Neuronal stem cell (in vitro differentiated cells): ENCODE results near the gene PPM1K.

ENCODE experiments used
- DNase-seq: peaks from one replicate; pipeline ENCODE4 v3.0.0-alpha.2; 2013; ENCODE audit warnings: low spot score
- H2AFZ ChIP-seq: one replicate; pipeline ENCODE4 v1.6.1; 2013; ENCODE audit warnings: mild to moderate bottlenecking, low read length, inconsistent platforms
- H2AK5ac ChIP-seq: 2 replicates; pipeline ENCODE4 v1.6.1; 2013; ENCODE audit warnings: low read depth, mild to moderate bottlenecking, inconsistent platforms, low read length, moderate library complexity, mixed read lengths
- H2BK120ac ChIP-seq: 2 replicates; pipeline ENCODE4 v1.6.1; 2013; ENCODE audit warnings: low read depth, mild to moderate bottlenecking, inconsistent platforms, low read length, moderate library complexity, mixed read lengths
- H2BK12ac ChIP-seq: one replicate; pipeline ENCODE4 v1.6.1; 2013; ENCODE audit warnings: low read length, inconsistent platforms
- H2BK15ac ChIP-seq: 2 replicates; pipeline ENCODE4 v1.6.1; 2013; ENCODE audit warnings: mild to moderate bottlenecking, low read length, inconsistent platforms, mixed read lengths
- H2BK5ac ChIP-seq: one replicate; pipeline ENCODE4 v1.6.1; 2013; ENCODE audit warnings: inconsistent platforms, mild to moderate bottlenecking, low read length, moderate library complexity
- H3K14ac ChIP-seq: one replicate; pipeline ENCODE4 v1.6.1; 2013; ENCODE audit warnings: low read length, inconsistent platforms
- H3K18ac ChIP-seq: 2 replicates; pipeline ENCODE4 v1.6.1; 2013; ENCODE audit warnings: low read length, inconsistent platforms
- H3K23ac ChIP-seq: 2 replicates; pipeline ENCODE4 v1.6.1; 2013; ENCODE audit warnings: low read depth, mild to moderate bottlenecking, mixed read lengths, low read length, inconsistent platforms; ENCODE audit not compliant: poor library complexity
- H3K27ac ChIP-seq: replicated peaks from 3 replicates; pipeline ENCODE4 v1.5.1; 2013; ENCODE audit warnings: low read length, inconsistent platforms
- H3K27me3 ChIP-seq, 3 experiments: 2 replicates each; pipeline ENCODE4 v1.6.1; 2013; ENCODE audit warnings: low read length in 3 of 3, mild to moderate bottlenecking in 2 of 3, inconsistent platforms in 1 of 3, low read depth in 1 of 3, mixed read lengths in 1 of 3, moderate library complexity in 1 of 3; ENCODE audit not compliant: control insufficient read depth in 3 of 3, insufficient read depth in 3 of 3
- H3K36me3 ChIP-seq, 2 donors: replicated peaks in 1 of 2; 2 replicates each; pipeline ENCODE4 v1.6.1; 2013; ENCODE audit warnings: low read length in 2 of 2; ENCODE audit not compliant: control insufficient read depth in 2 of 2, insufficient read depth in 2 of 2
- H3K4ac ChIP-seq: 2 replicates; pipeline ENCODE4 v1.6.1; 2013; ENCODE audit warnings: inconsistent platforms, mild to moderate bottlenecking, low read length, moderate library complexity
- H3K4me1 ChIP-seq, 2 donors: 1 replicate in 1 of 2; 2 replicates in 1 of 2; pipeline ENCODE4 v1.6.1; 2013; ENCODE audit warnings: low read length in 2 of 2, low read depth in 1 of 2; ENCODE audit not compliant: control insufficient read depth in 2 of 2, insufficient read depth in 1 of 2
- H3K4me2 ChIP-seq: one replicate; pipeline ENCODE4 v1.6.1; 2013; ENCODE audit warnings: mild to moderate bottlenecking, low read length, inconsistent platforms; ENCODE audit not compliant: insufficient read depth, poor library complexity, severe bottlenecking
- H3K4me3 ChIP-seq, 2 donors: 2 replicates each; pipeline ENCODE4 v1.5.1; 2013; ENCODE audit warnings: low read length in 2 of 2, mild to moderate bottlenecking in 2 of 2, inconsistent platforms in 1 of 2, moderate library complexity in 1 of 2
- H3K79me1 ChIP-seq: one replicate; pipeline ENCODE4 v1.6.1; 2013; ENCODE audit warnings: low read depth, mild to moderate bottlenecking, inconsistent platforms, low read length, moderate library complexity
- H3K9ac ChIP-seq: one replicate; pipeline ENCODE4 v1.6.1; 2013; ENCODE audit warnings: mild to moderate bottlenecking, low read depth, low read length, inconsistent platforms; ENCODE audit not compliant: poor library complexity
- H3K9me3 ChIP-seq, 2 donors: replicated peaks in 1 of 2; 2 replicates each; pipeline versions ENCODE3 to v1.6.1; 2013; ENCODE audit warnings: low read length in 2 of 2, mild to moderate bottlenecking in 2 of 2, inconsistent platforms in 1 of 2, low read depth in 1 of 2, mixed read lengths in 1 of 2, moderate library complexity in 1 of 2; ENCODE audit not compliant: control insufficient read depth in 2 of 2, insufficient read depth in 1 of 2
- H4K8ac ChIP-seq: one replicate; pipeline ENCODE4 v1.6.1; 2013; ENCODE audit warnings: low read depth, mild to moderate bottlenecking, inconsistent platforms, low read length, moderate library complexity
- H4K91ac ChIP-seq: one replicate; pipeline ENCODE4 v1.6.1; 2013; ENCODE audit warnings: low read length, low read depth, mild to moderate bottlenecking, inconsistent platforms; ENCODE audit not compliant: poor library complexity
- WGBS, 2 donors: extraction: QIAGEN DNeasy Blood & Tissue Kit; methylation state at CpG; one replicate each; pipeline ENCODE4 v1.1.7; 2013; ENCODE audit warnings: missing lambda C conversion rate in 2 of 2, mixed read lengths in 1 of 2; ENCODE audit not compliant: insufficient read length in 2 of 2, insufficient replicate concordance in 1 of 2; ENCODE audit errors: extremely low coverage in 2 of 2; 5-methylcytosine and 5-hydroxymethylcytosine counted together

The PPM1K gene

DNA sequence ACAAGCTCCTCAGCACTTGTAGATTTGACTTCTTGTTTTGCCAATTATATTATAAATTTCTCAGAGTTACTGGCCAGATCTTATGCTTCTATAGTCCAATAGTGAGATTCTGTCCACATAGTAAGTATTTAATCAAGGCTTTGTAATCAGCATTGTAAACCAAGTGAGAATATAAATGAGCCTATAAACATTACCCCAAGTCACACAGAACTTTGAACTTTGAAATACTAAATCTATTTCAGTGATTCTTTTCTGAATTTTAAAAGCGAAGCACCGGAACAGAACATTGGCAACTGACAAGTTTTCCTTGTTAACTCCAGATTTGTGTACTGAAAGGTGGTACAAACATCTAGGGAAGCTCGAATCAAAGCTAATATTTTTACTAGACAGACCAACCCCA lies 37.2 kb downstream of the PPM1K start:
- peaks cover 0 to 3% (median 0%) of the 10 kb centered on the region in 3 experiments for H3K27me3 ChIP-seq
- no peak overlapping the region for H2BK15ac ChIP-seq
- WGBS, 2 donors, result no CpG with 5 or more reads among the region's 3 CpGs
- H3K23ac ChIP-seq, result no peak overlapping the region
- no peak overlapping the region for H3K4me2 ChIP-seq
- no peak overlapping the region for H2BK120ac ChIP-seq
- no peak overlapping the region for H3K27ac ChIP-seq
- no peak for DNase-seq
- H4K91ac ChIP-seq, result no peak overlapping the region
- H3K4me1 ChIP-seq, result no peaks in the 10 kb centered on the region
- no peak overlapping the region for H2AK5ac ChIP-seq
- H3K4me3 ChIP-seq, result no peak overlapping the region
- no peak overlapping the region for H3K18ac ChIP-seq
- H2BK5ac ChIP-seq, result no peak overlapping the region
- no peaks in the 10 kb centered on the region for H3K36me3 ChIP-seq
- no peak overlapping the region for H4K8ac ChIP-seq
- no peaks in the 10 kb centered on the region for H3K9me3 ChIP-seq
- H2BK12ac ChIP-seq, result no peak overlapping the region
- no peak overlapping the region for H2AFZ ChIP-seq
- H3K79me1 ChIP-seq, result no peaks in the 10 kb centered on the region
- H3K14ac ChIP-seq, result no peak overlapping the region
- H3K4ac ChIP-seq, result no peak overlapping the region
- no peak overlapping the region for H3K9ac ChIP-seq

DNA sequence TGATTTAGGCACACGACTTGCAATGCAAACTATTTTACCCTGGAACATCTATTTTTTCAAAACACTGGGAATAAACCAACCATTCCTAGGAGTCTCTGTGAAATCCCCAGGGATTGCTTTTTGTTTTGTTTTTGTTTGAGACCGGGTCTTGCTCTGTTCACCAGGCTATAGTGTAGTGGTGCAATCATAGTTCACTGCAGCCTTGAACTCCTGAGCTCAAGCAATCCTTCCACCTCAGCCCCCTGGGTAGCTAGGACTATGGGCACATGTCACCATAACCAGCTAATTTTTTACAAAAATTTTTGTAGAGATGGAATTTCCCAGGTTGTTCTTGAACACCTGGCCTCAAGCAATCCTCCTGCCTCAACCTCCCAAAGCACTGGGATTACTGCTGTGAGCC lies 37.8 kb downstream of the PPM1K start:
- H3K27ac ChIP-seq, result no peak overlapping the region
- no peak overlapping the region for H2BK120ac ChIP-seq
- no peaks in the 10 kb centered on the region for H3K36me3 ChIP-seq
- H3K9me3 ChIP-seq, result no peaks in the 10 kb centered on the region
- no peak overlapping the region for H3K9ac ChIP-seq
- H3K4ac ChIP-seq, result no peak overlapping the region
- WGBS, 2 donors, result no CpG with 5 or more reads among the region's 2 CpGs
- H3K4me3 ChIP-seq, result no peak overlapping the region
- H3K23ac ChIP-seq, result no peak overlapping the region
- no peak overlapping the region for H3K4me2 ChIP-seq
- H3K14ac ChIP-seq, result no peak overlapping the region
- H3K4me1 ChIP-seq, result no peaks in the 10 kb centered on the region
- H3K18ac ChIP-seq, result no peak overlapping the region
- H2AFZ ChIP-seq, result no peak overlapping the region
- no peak overlapping the region for H2BK12ac ChIP-seq
- no peak overlapping the region for H2BK15ac ChIP-seq
- no peak for DNase-seq
- H2AK5ac ChIP-seq, result no peak overlapping the region
- no peak overlapping the region for H4K8ac ChIP-seq
- no peak overlapping the region for H2BK5ac ChIP-seq
- no peaks in the 10 kb centered on the region for H3K79me1 ChIP-seq
- H4K91ac ChIP-seq, result no peak overlapping the region
- H3K27me3 ChIP-seq, result peaks cover 0 to 3% (median 0%) of the 10 kb centered on the region in 3 experiments

DNA sequence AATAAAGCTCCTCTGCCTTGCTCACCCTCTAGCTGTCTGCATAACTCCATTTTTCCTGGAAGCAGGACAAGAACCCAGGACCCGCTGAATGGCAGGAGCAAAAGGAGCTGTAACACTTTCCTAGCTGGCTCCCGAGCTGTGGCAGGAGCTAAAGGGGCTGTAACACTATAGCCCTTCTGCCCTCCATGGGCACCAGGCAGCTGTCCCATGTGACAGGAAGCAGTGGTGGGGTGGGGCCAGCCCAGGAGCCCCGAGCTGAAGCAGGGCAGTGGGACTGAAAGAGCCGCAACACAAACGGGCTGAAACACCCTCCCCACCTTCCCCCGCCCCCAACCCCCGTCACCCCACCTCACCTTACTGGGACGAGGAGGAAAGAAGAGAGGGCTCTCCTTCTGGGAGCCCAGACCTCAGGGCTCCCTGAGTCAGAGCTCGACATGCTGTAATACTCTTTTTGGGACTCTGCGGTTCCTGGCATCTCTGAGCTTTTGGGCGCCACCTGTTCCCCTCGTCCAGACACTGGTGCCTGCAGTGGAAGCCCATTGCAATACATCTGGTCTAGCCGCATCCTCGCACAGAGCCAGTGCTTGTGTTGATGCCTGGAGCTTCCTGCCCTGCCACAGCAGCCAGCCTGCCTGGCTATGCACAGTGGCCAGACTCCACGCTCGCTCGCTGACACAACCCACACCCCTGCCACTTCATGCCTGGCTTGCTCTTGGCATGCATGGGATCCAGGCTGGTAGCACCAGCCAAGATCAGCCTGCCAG lies 39.4 kb downstream of the PPM1K start:
- Histone ChIP-seq H3K79me1 (no peaks in the 10 kb centered on the region), H3K9ac (peak overlapping the region; percentile 70), H4K91ac (no peak overlapping the region), H3K14ac (no peak overlapping the region), H2BK15ac (peak overlapping the region; percentile 37), H2BK5ac (no peak overlapping the region), H3K23ac (peak overlapping the region; percentile 91), H4K8ac (no peak overlapping the region), H3K4me3 (peak overlapping the region in 1 of 2 donors; percentile 67), H3K4me2 (no peak overlapping the region), H3K18ac (peak overlapping the region; percentile 87), H2BK120ac (peak overlapping the region; percentile 18), H3K4me1 (no peaks in the 10 kb centered on the region), H2BK12ac (peak overlapping the region; percentile 41), H3K36me3 (no peaks in the 10 kb centered on the region), H2AK5ac (peak overlapping the region; percentile 19), H3K9me3 (no peaks in the 10 kb centered on the region), H3K4ac (peak overlapping the region; percentile 89), H3K27me3 (peaks cover 0 to 3% (median 0%) of the 10 kb centered on the region in 3 experiments), H2AFZ (peak overlapping the region; percentile 85), H3K27ac (no peak overlapping the region)
- no CpG with 5 or more reads among the region's 17 CpGs for WGBS, 2 donors
- no peak for DNase-seq

DNA sequence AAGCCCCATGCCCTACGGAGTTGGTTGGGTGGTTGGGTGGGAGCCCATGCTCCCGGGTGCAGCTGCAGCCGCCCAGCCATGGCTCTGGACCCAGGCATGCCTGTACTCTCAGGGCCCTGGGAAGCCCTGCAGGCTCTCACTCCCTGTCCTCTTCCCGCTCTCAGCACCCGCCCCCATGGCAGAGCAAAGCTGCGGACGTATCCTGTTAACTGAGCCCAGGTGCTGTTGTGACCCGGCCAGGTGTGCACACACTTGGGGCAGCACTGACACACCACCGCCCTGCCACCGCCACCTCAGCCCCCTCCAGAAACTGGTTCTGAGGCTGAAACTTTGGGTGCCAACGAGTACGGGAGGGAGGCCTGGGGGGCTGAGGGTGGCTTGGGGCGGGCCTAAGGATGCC lies 40.3 kb downstream of the PPM1K start:
- Histone ChIP-seq H3K23ac (no peak overlapping the region), H3K4me1 (no peaks in the 10 kb centered on the region), H2BK12ac (no peak overlapping the region), H3K27me3 (peaks cover 0 to 6% (median 0%) of the 10 kb centered on the region in 3 experiments), H3K4me2 (no peak overlapping the region), H2BK15ac (no peak overlapping the region), H3K36me3 (no peaks in the 10 kb centered on the region), H3K4ac (no peak overlapping the region), H4K91ac (no peak overlapping the region), H2AK5ac (peak overlapping the region; percentile 75), H3K79me1 (no peaks in the 10 kb centered on the region), H2AFZ (peak overlapping the region; percentile 85), H3K18ac (peak overlapping the region; percentile 64), H2BK120ac (no peak overlapping the region), H3K4me3 (peak overlapping the region in 1 of 2 donors; percentile 35), H3K9me3 (no peaks in the 10 kb centered on the region), H3K27ac (no peak overlapping the region), H4K8ac (peak overlapping the region; percentile 17), H3K9ac (no peak overlapping the region), H3K14ac (no peak overlapping the region), H2BK5ac (no peak overlapping the region)
- WGBS, 2 donors, result no CpG with 5 or more reads among the region's 13 CpGs
- DNase-seq, result no peak
